ENCODE results near the gene HYAL4.
A peak's percentile ranks its signal among the peaks of the same experiment; 100 is the strongest.

HYAL4 gene, protein sequence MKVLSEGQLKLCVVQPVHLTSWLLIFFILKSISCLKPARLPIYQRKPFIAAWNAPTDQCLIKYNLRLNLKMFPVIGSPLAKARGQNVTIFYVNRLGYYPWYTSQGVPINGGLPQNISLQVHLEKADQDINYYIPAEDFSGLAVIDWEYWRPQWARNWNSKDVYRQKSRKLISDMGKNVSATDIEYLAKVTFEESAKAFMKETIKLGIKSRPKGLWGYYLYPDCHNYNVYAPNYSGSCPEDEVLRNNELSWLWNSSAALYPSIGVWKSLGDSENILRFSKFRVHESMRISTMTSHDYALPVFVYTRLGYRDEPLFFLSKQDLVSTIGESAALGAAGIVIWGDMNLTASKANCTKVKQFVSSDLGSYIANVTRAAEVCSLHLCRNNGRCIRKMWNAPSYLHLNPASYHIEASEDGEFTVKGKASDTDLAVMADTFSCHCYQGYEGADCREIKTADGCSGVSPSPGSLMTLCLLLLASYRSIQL

DNA sequence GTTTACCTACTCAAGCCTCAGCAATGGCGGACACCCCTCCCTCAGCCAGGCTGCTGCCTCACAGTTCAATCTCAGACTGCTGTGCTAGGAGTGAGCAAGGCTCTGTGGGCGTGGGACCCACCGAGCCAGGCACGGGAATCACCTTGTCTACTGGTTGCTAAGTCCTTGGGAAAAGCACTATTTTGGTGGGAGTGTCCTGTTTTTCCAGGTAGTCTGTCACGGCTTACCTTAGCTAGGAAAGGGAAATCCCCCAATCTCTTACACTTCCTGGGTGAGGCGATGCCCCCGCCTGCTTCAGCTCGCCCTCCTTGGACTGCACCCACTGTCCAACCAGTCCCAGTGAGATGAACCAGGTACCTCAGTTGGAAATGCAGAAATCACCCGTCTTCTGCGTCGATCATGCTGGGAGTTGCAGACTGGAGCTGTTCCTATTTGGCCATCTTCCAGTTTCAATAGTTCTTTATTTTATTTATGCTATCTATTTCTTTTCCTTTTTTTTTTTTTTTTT, at the start of gene HYAL4:
TSS of gene HYAL4 (plus strand) at position 458 of the 508 bp plus-strand sequence. CDS start 23,105 bp downstream, outside the sequence.
- no peak for DNase-seq (ENCODE audit: extremely low spot score)
- POLR2A ChIA-PET, result no interaction called here
- CTCF ChIA-PET, result interaction anchor here (1.0 to 5.8 kb wide), 4 partner anchors 10 to 52 kb away, joined by 3 to 30 read pairs (median 14); no protein-coding TSS in a partner anchor
- TF ChIP-seq, protein P1, sequence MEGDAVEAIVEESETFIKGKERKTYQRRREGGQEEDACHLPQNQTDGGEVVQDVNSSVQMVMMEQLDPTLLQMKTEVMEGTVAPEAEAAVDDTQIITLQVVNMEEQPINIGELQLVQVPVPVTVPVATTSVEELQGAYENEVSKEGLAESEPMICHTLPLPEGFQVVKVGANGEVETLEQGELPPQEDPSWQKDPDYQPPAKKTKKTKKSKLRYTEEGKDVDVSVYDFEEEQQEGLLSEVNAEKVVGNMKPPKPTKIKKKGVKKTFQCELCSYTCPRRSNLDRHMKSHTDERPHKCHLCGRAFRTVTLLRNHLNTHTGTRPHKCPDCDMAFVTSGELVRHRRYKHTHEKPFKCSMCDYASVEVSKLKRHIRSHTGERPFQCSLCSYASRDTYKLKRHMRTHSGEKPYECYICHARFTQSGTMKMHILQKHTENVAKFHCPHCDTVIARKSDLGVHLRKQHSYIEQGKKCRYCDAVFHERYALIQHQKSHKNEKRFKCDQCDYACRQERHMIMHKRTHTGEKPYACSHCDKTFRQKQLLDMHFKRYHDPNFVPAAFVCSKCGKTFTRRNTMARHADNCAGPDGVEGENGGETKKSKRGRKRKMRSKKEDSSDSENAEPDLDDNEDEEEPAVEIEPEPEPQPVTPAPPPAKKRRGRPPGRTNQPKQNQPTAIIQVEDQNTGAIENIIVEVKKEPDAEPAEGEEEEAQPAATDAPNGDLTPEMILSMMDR (IDR thresholded peaks at IDR 0.05; ENCODE audit: control extremely low read depth, extremely low read depth, low read depth, missing control alignments), result no peak

DNA sequence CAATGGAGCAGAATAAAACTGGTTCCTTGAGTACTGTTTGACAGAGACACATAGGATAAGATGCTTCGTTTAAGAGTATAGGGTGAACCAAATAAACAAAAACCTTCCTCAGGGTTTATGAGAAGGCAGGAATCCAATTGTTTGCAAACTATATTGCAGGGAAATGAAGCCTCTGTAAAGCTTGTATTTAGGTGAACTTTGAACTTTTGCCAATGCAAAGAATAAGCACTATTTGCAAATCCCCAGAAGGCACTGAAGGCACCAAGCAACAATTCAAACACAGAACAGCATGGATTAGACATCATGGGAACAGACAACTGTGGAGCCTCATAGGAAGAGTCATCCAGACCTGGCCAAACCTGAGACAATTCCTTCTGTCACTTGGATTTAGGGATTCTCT, 49.1 kb upstream of the HYAL4 start:
- ChIA-PET CTCF (interaction anchor here (1.2 to 7.9 kb wide), 3 partner anchors 50 to 77 kb away, joined by 3 to 109 read pairs (median 82); no protein-coding TSS in a partner anchor), POLR2A (no interaction called here)
- TF ChIP-seq, protein P1 (IDR thresholded peaks at IDR 0.05; ENCODE audit: control extremely low read depth, extremely low read depth, low read depth, missing control alignments), result no peak
- DNase-seq (ENCODE audit: extremely low spot score), result no peak

DNA sequence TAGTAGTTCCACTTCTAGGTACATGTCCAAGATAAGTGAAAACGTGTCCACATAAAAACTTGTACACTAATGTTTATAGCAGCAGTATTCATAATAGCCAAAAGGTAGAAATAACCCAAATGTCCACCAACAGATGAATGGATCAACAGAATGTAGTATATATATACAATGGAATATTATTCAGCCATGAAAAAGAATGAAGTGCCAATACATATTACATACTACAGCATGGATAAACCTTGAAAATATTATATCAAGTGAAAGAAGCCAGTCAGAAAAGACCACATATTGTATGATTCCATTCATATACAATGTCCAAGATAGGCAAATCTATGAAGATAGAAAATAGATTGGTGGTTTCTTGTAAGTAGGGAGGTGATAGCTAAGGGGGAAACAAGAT, 48.4 kb upstream of the HYAL4 start:
- ChIA-PET POLR2A (no interaction called here), CTCF (interaction anchor here (0.9 to 7.9 kb wide), 15 partner anchors 9 to 95 kb away, joined by 3 to 109 read pairs (median 5); partner anchors contain the start of gene HYAL4)
- no peak for DNase-seq (ENCODE audit: extremely low spot score)
- TF ChIP-seq, protein P1 (IDR thresholded peaks at IDR 0.05; ENCODE audit: control extremely low read depth, extremely low read depth, low read depth, missing control alignments), result no peak

DNA sequence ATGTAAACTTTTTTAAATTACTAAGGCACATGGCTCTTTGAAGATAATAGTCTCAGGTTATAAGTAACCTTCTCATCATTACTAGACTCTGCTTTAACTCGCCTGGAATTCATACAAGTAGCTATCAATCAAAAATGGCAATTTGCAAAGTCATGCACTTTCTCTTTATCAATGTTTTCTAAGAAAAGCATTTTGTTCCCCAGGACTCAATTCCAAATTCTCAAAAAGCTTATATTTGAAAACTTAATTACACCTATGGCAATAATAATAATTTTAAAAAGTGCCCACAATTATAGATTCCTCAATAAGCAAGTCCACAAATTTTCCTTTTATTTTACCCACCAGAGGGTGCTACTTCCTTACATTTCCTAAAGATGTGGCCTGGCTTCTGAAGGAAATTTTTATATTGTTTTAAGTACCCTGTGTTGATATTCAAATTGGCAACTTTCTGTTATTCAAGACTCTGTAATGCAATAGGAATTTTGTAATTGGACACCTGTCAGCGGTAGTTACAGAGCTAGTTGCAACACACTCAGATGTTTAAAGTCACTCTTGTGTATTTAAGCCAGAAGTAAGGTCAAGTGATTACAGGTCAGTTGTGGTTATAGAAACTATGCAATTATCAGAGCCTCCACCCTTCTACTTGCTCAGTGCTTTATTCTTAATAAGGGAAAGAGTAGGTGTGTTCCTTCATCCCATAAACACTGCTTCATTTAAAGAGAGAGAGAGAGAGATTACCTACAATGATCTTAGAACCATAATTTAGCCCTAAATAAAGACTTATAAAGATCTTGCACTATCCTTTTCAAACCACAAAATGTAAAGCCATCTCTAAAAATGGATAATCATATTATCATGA, 47.1 kb upstream of the HYAL4 start:
- CTCF ChIA-PET, result interaction anchor here (0.6 to 7.9 kb wide), 39 partner anchors 8 to 155 kb away, joined by 3 to 109 read pairs (median 4); partner anchors contain the start of gene HYAL4
- POLR2A ChIA-PET, result no interaction called here
- peak; percentile 17 for DNase-seq (ENCODE audit: extremely low spot score)
- TF ChIP-seq, protein P1 (IDR thresholded peaks at IDR 0.05; ENCODE audit: control extremely low read depth, extremely low read depth, low read depth, missing control alignments), result peak; percentile 38

DNA sequence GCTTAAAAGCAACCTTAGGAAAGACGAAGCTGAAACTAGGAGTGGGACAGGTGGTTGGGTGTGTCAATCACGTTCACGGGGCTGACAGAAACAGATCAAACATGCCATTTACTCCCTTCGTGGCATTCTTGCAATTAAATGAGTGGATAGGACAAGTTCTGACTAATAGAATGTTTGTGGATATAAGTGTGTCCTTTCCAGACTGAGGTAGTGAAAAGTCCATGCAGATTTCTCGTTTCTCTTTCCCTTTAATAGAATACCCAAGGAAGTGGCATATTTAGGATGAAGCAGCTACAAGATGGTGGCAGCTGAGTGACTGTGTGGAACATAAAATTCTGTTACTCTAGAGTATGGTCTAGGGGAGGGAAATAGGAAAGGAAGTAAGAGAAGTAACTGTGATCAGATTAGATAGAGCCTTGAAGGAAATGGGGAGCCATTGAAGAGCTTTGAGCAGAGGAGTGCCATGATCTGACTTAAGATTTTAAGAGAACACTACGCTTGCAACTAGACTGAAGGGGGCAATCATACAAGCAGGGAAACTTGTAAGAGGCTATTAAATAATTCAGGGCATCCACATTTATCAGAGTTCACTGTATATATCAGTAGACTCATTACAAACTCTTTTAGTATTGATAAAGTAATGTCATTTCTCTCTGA, 46.3 kb upstream of the HYAL4 start:
- ChIA-PET POLR2A (no interaction called here), CTCF (interaction anchor here (0.7 to 7.9 kb wide), 29 partner anchors 8 to 140 kb away, joined by 3 to 109 read pairs (median 5); partner anchors contain the start of genes HYAL4 and WASL)
- DNase-seq (ENCODE audit: extremely low spot score), result no peak
- TF ChIP-seq, protein P1 (IDR thresholded peaks at IDR 0.05; ENCODE audit: control extremely low read depth, extremely low read depth, low read depth, missing control alignments), result no peak

All from GM10248 (cell line).